Keratinocyte (primary cell): ENCODE data around the gene TRMT61A. TPM values are rescaled to one million over a fixed set of nuclear protein-coding genes. Genes with fewer than 3 reads are reported as not detected.
A peak's percentile ranks its signal among the peaks of the same experiment; 100 is the strongest.

Experiments used
- DNase-seq: peaks from one replicate; pipeline ENCODE4 v3.0.0-alpha.2; 2011; ENCODE audit warnings: low read depth, missing footprints, low spot score
- FAIRE-seq: peaks from 2 replicates; lab custom pipeline; 2011; peaks lifted over from hg19 to GRCh38; lab: Jason Lieb, UNC
- H2AFZ ChIP-seq: 2 replicates; pipeline ENCODE4 v1.6.0; 2012; ENCODE audit warnings: low read length, control low read depth, inconsistent platforms; ENCODE audit not compliant: control insufficient read depth
- H3K27ac ChIP-seq: 2 replicates; pipeline ENCODE4 v1.5.1; 2011; ENCODE audit warnings: low read length; ENCODE audit not compliant: control insufficient read depth, insufficient read depth
- H3K27me3 ChIP-seq: 3 replicates; pipeline ENCODE4 v1.6.0; 2011; ENCODE audit warnings: low read length; ENCODE audit not compliant: control insufficient read depth, insufficient read depth; ENCODE audit errors: extremely low read depth
- H3K36me3 ChIP-seq, 2 experiments: 2 replicates in 1 of 2; 3 replicates in 1 of 2; pipeline ENCODE4 v1.5.1; 2011; ENCODE audit warnings: low read length in 2 of 2, mild to moderate bottlenecking in 1 of 2; ENCODE audit not compliant: control insufficient read depth in 2 of 2, insufficient read depth in 2 of 2; ENCODE audit errors: extremely low read depth in 1 of 2
- H3K4me1 ChIP-seq: 3 replicates; pipeline ENCODE4 v1.5.1; 2011; ENCODE audit warnings: low read length; ENCODE audit not compliant: control insufficient read depth, insufficient read depth; ENCODE audit errors: extremely low read depth
- H3K4me2 ChIP-seq: 3 replicates; pipeline ENCODE4 v1.6.0; 2011; ENCODE audit warnings: low read depth, low read length; ENCODE audit not compliant: control insufficient read depth, insufficient read depth; ENCODE audit errors: extremely low read depth
- H3K4me3 ChIP-seq, 3 experiments: fragments of 200-600 bp in 1 of 3; sonication (generic) in 1 of 3; 2 replicates in 2 of 3; 3 replicates in 1 of 3; pipeline ENCODE4 v1.5.1; 2011 to 2016; ENCODE audit warnings: low read length in 3 of 3, mild to moderate bottlenecking in 3 of 3, control low read depth in 2 of 3, inconsistent platforms in 1 of 3, low read depth in 1 of 3, mixed read lengths in 1 of 3, mixed run types in 1 of 3, moderate library complexity in 1 of 3; ENCODE audit not compliant: control insufficient read depth in 2 of 3, insufficient read depth in 2 of 3; ENCODE audit errors: extremely low read depth in 1 of 3
- H3K79me2 ChIP-seq: 2 replicates; pipeline ENCODE4 v1.6.0; 2012; ENCODE audit warnings: low read length; ENCODE audit not compliant: control insufficient read depth, insufficient read depth
- H3K9ac ChIP-seq: 3 replicates; pipeline ENCODE4 v1.6.0; 2011; ENCODE audit warnings: low read length; ENCODE audit not compliant: control insufficient read depth, insufficient read depth; ENCODE audit errors: extremely low read depth
- H3K9me1 ChIP-seq: 3 replicates; pipeline ENCODE4 v1.6.0; 2011; ENCODE audit warnings: low read length; ENCODE audit not compliant: control insufficient read depth, insufficient read depth; ENCODE audit errors: extremely low read depth
- H3K9me3 ChIP-seq: 2 replicates; pipeline ENCODE4 v1.5.1; 2012; ENCODE audit warnings: low read depth, low read length; ENCODE audit not compliant: control insufficient read depth
- H4K20me1 ChIP-seq: 3 replicates; pipeline ENCODE4 v1.6.0; 2011; ENCODE audit warnings: low read length; ENCODE audit not compliant: control insufficient read depth, insufficient read depth; ENCODE audit errors: extremely low read depth
- CTCF ChIP-seq, 3 experiments: IDR thresholded peaks in 1 of 3; conservative IDR thresholded peaks in 1 of 3; optimal IDR thresholded peaks in 1 of 3; 2 replicates in 2 of 3; 3 replicates in 1 of 3; pipeline versions ENCODE3 to v1.5.1; 2011; ENCODE audit warnings: low read length in 3 of 3, mild to moderate bottlenecking in 3 of 3, moderate library complexity in 2 of 3, control low read depth in 1 of 3, inconsistent platforms in 1 of 3; ENCODE audit not compliant: insufficient read depth in 2 of 3; ENCODE audit errors: extremely low read depth in 1 of 3
- EZH2 ChIP-seq: IDR thresholded peaks from one replicate; pipeline ENCODE4 v1.6.1; 2012; ENCODE audit warnings: inconsistent platforms, mild to moderate bottlenecking, low read length, moderate library complexity
- dilution Hi-C: fragments of 300-500 bp; cut with MboI; formaldehyde crosslinking; loops from one replicate; pipeline ENCODE4 v1.7.0; 2020; ENCODE audit warnings: low sequenced_read_pairs; ENCODE audit not compliant: extremely low pct_ligation_motif_present
- polyA plus RNA-seq, 5 experiments: library from polyadenylated mRNA; depleted of rRNA in 3 of 5; stranded (reverse) in 3 of 5; stranded (forward) in 1 of 5; unstranded in 1 of 5; fragments of >200 nt; gene quantifications; 1 replicate in 1 of 5; 2 replicates in 3 of 5; 3 replicates in 1 of 5; pipeline versions ENCODE4 v1.2.1 to v1.2.3, GENCODE V29; 2011 to 2012; ENCODE audit warnings: missing spikeins in 2 of 5, low read depth in 1 of 5, low replicate concordance in 1 of 5

TRMT61A gene
- polyA plus RNA-seq, 1 donor (not counting 4 experiments of a cell fraction or from before 2014, with no cell fraction given) = 4.4 TPM

DNA sequence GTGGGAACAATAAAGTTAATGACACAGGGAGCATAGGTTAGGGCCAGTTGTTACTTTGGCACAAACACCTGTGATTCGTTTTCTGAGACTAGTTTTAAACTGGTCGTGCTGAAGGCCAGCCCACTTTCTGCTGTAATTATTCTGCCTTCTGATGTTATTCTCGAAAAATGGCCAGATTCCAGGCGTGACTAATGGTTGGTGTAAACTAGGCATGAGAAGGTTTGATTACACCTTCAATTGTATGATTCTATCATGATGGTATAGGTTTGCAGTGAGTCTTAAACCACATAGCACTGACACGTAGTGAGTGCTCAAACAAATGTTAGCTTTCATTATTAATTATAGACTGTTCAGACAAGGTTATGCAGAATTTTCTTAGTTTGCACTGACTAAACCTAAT is 45.4 kb upstream of the TRMT61A start:
- H3K4me3 ChIP-seq = no peak overlapping the region
- dilution Hi-C loops = no loop called here

GRCh38 chr14:103485504-103485903 is 43.5 kb upstream of the TRMT61A start:
- no peak overlapping the region for H3K4me3 ChIP-seq

More for the DNA sequence above, 45.4 kb upstream of the TRMT61A start:
- DNase-seq (peak; percentile 38), FAIRE-seq (peak; percentile 76)
- H3K9me3 ChIP-seq = no peaks in the 10 kb centered on the region
- no peak overlapping the region for H2AFZ ChIP-seq
- no peaks in the 10 kb centered on the region for H3K27me3 ChIP-seq
- peaks cover 16 to 31% of the 10 kb centered on the region in 2 experiments for H3K36me3 ChIP-seq
- peak overlapping the region; percentile 73 for H3K4me2 ChIP-seq
- no peaks in the 10 kb centered on the region for H3K9me1 ChIP-seq
- TF ChIP-seq CTCF (optimal IDR thresholded peaks at IDR 0.05 in 1 of 3, IDR thresholded peaks at IDR 0.05 in 1 of 3, conservative IDR thresholded peaks at IDR 0.05 in 1 of 3; ENCODE audit: extremely low read depth in 1 of 3, insufficient read depth in 2 of 3, low read length in 3 of 3) = no peak
- peaks cover 17% of the 10 kb centered on the region for H3K4me1 ChIP-seq
- H3K27ac ChIP-seq = peak overlapping the region; percentile 61
- no peak overlapping the region for H3K9ac ChIP-seq
- peaks cover 5% of the 10 kb centered on the region for H3K79me2 ChIP-seq
- peaks cover 6% of the 10 kb centered on the region for H4K20me1 ChIP-seq

More at GRCh38 chr14:103485504-103485903, 43.5 kb upstream of the TRMT61A start:
- dilution Hi-C loops = no loop called here
- H3K27ac ChIP-seq = no peak overlapping the region
- DNase-seq (no peak), FAIRE-seq (no peak)
- H4K20me1 ChIP-seq = peaks cover 6% of the 10 kb centered on the region
- peaks cover 24 to 31% of the 10 kb centered on the region in 2 experiments for H3K36me3 ChIP-seq
- no peaks in the 10 kb centered on the region for H3K9me1 ChIP-seq
- H3K9me3 ChIP-seq = no peaks in the 10 kb centered on the region
- no peak overlapping the region for H3K4me2 ChIP-seq
- H2AFZ ChIP-seq = no peak overlapping the region
- no peak for TF ChIP-seq EZH2
- no peak for TF ChIP-seq CTCF (optimal IDR thresholded peaks at IDR 0.05 in 1 of 3, IDR thresholded peaks at IDR 0.05 in 1 of 3, conservative IDR thresholded peaks at IDR 0.05 in 1 of 3; ENCODE audit: extremely low read depth in 1 of 3, insufficient read depth in 2 of 3, low read length in 3 of 3)
- H3K79me2 ChIP-seq = peaks cover 5% of the 10 kb centered on the region
- H3K9ac ChIP-seq = no peak overlapping the region
- H3K4me1 ChIP-seq = peaks cover 17% of the 10 kb centered on the region
- no peaks in the 10 kb centered on the region for H3K27me3 ChIP-seq
